Loucy (cell line): ENCODE measurements around the gene CAPN7.

Experiments
- CTCF ChIP-seq: fragments of 200-600 bp; sonication (generic); conservative IDR thresholded peaks from 2 replicates; pipeline ENCODE4 v1.5.1; 2014; ENCODE audit warnings: mild to moderate bottlenecking, antibody characterized with exemption, low read length
- EZH2phosphoT487 ChIP-seq: fragments of 200-600 bp; IDR thresholded peaks from 2 replicates; pipeline ENCODE4 v1.6.1; 2018; ENCODE audit warnings: antibody characterized with exemption, mild to moderate bottlenecking, moderate library complexity, borderline replicate concordance

GRCh38 chr3:15160662-15161061 lies 45.4 kb upstream of the CAPN7 start:
- TF ChIP-seq CTCF (no peak), EZH2phosphoT487 (no peak)
